Hepatic stellate cell (primary cell): Measurements from ENCODE around the gene UHMK1.

Experiments
- DNase-seq: peaks from one replicate; pipeline ENCODE4 v3.0.0; 2011; ENCODE audit warnings: low spot score

Gene UHMK1

DNA sequence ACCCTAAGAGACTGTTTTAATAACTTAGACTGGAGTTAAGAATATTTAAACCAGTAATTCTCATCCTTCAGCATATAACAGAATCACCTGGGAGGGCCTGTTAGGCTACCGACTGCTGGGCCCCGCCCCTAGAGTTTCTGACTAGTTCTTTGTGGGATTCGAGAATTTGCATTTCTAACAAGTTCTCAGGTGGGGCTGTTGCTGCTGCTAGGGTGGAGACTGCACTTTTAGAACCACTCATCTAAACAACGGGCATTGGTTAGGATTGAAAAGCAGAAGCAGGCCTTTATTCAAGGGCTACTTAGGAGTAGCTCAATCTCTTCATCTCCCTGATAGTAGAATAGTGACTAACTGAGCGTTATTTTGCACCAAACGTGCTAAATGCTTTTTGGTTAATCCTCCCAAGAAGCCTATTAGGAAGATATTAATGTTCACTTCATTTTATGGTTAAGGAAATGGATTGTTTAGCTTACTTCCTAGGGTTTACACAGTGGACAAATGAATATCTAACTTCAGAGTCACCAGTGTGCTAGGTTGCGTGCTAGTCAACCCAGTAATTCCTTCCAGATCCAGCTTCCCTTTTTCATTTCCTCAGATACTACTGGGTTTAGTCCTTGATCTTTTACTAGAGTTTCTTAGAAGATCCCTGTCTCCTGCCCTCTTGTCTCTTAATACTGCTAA, 32.8 kb downstream of the UHMK1 start:
- DNase-seq, result no peak

GRCh38 chr1:162530988-162531319, 33.3 kb downstream of the UHMK1 start:
- no peak for DNase-seq

GRCh38 chr1:162535501-162535900, 37.9 kb downstream of the UHMK1 start:
- DNase-seq, result no peak

DNA sequence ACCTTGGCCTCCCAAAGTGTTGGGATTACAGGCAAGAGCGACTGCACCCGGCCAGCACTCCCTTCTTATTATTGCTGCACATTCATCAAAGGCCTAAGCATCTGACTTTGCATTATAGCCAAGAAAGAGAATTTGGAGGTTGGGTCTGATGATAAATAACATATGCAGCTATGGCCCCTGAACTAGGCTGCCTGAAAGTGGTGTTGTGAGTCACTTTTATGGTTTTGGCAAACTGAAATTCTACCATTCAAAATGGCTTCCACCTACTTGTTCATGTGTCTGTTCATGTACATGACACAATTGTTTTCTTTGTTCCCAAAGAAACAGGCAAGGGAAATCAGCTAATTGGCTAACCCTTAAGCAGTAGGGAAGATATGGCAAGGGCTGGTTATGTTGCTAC, 38.9 kb downstream of the UHMK1 start:
- no peak for DNase-seq

- DNase-seq, result no peak
Measured at GRCh38 chr1:162537216-162537615, 39.6 kb downstream of the UHMK1 start.

GRCh38 chr1:162538815-162539431, 41.3 kb downstream of the UHMK1 start:
- DNase-seq, result peak; percentile 67

DNA sequence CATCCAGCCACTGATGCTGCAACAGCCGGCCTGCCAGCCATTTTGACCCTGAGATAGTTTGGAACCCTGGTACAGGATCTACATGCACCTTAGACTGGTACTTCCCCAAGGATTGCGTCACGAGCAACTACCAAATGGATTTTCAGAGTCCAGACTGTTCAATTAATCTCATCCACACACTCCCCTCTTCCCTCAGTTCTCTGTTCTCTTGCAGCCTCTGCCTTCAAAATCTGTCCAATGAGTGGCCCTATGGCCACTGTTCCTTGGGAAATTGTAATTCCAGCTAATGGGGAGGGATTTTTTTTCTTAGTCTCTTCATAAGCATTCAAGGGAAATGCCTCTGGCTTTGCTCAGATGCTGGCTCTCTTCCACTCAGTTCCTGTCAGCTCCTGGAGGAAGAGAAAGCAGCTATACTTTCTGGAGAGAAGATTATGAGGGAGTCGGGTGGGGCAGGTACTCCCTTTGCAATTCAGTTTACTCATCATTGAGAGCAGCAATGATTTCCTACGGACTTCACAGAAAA, 44.1 kb downstream of the UHMK1 start:
- DNase-seq, result peak; percentile 76

DNA sequence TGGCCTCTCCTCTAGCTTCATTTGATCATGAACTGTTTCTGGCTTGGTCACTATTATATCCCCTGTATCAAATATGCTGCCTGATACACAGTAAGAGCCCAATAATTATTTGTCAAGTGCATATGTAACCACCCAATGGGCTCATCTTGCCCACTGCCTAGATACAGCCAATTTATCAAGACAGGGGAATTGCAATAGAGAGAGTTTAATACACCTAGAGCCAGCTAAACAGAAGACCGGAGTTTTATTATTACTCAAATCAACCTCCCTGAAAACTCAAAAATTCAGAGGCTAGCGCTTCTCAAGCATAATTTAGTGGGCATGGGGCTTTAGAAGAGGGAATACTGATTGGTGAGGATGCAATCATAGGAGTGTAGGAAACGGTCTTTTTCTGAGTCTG, 45.6 kb downstream of the UHMK1 start:
- DNase-seq, result no peak

DNA sequence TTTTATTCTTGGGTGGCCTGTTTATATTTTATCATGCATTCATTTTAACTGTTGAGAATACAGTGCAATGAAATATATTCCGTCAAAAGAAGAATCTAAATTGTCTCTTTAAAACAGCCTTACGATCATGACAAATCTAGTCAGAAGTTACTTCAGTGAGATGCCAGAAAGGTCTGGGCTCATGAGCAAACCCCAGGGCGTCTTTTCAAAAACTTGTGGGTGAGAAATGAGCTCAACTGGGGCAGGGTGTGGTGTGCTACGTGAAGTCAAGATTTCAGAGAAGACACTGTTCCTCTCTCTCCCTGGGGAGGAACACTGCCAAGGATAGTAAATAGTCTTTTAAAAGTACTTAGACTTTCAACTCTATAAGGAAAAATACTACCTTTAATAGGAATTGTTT, 50.6 kb downstream of the UHMK1 start:
- no peak for DNase-seq

GRCh38 chr1:162549001-162549400, 51.4 kb downstream of the UHMK1 start:
- no peak for DNase-seq

DNA sequence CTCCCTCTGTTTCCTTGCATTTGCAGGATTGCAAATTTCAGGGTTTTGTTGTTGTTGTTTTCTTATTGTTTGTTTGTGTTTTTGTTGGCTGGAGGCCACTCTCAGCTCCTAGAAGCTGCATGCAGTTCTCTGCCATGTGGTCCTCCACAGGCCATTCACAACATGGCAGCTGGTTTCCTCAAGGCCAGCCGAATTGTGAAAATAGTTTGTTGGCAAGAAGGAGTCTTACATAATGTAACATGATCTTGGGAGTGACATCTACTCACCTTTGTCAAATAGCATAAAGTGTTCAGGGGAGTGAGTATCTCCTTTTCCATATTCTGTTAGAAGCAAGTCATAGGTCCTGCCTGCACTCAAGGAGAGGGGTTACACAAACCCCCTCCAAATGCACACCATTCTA, 53.3 kb downstream of the UHMK1 start:
- DNase-seq, result no peak

DNA sequence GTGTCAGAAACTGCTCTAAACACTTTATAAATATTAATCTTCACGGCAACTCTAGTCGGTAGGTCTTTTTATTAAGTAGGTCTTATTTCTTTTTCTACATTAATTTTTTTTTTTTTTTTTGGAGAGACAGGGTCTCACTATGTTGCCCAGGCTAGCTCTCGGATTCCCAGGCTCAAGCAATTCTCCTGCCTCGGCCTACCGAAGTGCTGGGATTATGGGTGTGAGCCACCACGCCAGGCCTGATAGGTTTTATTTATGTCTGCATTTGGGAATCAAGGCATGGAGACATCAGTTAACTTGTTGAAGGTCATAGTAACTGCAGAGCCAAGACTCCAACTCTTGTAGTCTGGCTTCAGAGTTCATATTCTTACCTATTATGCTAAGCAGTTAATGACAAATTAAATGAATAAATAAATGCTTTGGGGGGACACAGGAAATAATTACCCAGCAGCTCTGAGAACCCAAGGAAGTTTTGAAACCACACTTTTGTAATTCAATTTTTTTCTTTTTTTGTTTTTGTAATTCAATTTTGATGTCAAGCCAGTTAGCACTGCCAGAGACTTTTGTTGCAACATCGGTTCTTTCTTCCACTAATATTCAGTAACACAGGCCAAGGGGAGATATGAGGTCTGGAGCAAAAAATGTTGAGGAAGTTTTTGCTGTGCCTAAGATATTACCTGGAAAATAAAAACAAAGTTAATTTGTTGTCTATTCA, 54.5 kb downstream of the UHMK1 start:
- DNase-seq, result no peak

DNA sequence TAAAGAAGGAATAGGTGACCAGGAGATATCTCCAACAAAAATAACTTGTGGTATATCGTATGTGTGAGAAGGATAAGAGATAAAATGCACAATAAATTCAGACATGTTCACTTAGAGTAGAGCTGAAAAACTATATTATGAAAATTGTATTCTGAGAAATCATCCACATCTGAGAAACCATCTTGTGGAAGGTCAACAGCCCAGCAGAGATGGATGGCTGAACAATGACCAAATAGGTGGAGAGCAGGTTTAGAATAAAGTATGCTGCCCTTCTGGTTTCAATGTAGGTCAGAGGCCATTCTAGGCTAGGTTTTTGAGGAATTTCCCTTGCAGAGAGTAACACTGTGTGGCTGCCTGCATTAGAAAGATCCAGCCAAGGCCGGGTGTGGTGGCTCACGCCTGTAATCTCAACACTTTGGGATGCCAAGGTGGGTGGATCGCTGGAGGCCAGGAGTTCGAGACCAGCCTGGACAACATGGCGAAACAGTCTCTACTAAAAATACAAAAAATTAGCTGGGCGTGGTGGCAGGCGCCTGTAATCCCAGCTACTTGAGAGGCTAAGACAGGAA, 55.1 kb downstream of the UHMK1 start:
- DNase-seq, result no peak

GRCh38 chr1:162554258-162554657, 56.6 kb downstream of the UHMK1 start:
- no peak for DNase-seq

GRCh38 chr1:162557536-162557935, 59.9 kb downstream of the UHMK1 start:
- DNase-seq, result no peak

GRCh38 chr1:162560303-162561036, 62.9 kb downstream of the UHMK1 start:
- no peak for DNase-seq

DNA sequence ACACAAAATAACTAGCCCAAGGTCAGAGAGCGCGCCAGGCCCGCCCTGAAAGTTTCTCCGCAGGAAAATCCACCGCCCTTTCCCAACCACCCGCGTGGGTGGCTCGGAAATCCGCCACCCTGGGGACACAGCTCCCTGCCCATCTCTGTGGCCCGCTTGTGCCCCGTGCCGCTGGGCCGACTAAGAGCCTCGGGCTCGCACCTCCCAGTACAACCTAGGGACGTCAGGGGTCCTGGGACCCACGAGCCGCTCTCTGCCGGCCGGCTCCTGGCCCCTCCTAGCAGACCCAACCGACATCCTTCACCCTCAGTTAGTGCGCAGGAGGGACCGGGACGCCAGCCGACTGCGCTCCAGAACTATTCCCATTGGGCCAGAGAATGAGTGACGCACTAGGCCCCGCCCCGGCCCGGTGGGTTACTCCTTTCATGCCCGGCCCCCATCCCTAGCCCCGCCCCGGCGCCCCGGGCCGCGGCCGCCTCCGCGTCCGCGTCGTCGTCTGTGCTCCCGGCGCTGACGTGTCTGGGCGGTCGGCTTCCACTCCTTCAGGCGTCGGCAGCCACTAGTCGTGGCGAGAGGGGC, 63.5 kb downstream of the UHMK1 start:
- DNase-seq, result peak; percentile 92

DNA sequence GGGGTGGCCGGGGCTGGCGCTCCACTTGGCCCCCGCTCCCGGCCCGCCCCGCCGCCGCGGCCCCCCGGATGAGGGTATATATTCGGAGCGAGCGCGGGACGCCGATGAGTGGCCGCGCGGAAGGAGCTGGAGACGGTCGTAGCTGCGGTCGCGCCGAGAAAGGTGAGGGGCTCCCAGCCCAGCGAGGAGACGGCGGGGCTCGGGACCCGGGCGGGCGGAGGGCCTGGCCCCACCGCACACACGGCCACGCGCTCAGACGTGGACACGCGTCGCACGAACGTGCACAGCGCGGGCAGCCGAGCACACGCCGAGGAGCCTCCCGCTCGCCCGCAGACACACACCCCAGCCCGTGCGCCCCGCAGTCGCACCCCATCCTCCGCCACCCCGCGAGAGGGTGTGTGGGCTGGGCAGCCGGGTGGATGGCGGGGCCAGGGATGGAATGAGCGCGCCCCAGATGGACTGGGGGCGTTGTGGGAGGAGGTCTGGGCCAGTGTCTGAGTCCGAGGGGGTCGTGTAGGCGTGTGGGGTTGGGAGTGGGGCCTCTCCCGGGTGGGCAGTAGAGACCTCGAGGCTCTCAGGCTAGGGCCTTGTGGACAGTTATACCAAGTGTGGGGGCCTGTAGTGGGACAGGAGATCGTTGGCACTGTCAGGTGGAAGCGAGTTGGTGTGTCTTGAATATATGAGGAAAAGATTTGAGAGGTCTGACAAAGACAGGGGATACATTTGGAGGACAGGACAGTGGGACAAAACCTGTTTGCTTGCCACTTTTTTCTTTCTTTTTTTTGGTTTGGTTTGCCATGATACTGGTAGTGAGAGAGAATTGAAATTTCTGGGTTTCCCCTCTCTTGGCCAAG, 64.2 kb downstream of the UHMK1 start, which contains the start of gene UAP1:
UAP1 (plus strand) TSS at position 107 of the 854 bp plus-strand sequence. CDS start 4,347 bp downstream, outside the sequence.
- DNase-seq, result peak; percentile 21

DNA sequence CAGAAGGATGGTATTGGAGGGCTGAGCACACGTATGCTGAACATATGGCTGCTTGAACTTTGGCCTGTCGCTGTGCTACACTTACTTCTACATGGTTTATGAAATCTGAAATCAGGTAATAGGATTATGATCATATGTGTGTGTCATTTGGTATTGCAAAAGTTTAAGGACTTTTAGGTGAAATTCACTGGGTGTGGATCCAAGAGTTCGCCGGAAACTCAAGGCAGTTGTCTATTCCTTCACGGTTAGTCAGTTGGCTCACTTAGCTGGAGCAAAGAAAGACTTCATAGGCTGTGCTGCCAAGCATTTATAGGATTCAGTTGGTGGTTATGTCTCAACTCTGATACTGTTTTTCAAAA, 64.8 kb downstream of the UHMK1 start:
- DNase-seq, result no peak

DNA sequence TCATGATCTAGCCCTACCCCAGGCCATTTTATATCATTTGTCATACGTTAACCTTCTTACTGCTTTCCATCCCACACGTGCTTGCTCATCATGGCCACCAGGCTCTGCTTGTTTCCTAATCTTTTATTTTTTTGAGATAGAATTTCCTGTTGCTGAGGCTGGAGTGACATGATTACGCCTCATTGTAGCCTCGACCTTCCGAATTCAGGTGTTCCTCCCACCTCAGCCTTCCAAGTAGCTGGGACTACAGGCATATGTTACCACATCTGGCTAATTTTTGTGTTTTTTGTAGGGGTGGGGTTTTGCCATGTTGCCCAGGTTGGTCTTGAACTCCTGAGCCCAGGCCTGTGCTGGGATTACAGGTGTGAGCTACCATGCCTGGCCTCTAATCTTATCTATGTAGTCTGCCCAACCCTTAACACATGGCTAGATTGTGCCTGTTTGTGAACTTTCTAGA, 67.2 kb downstream of the UHMK1 start:
- DNase-seq, result no peak

- DNase-seq, result no peak
Measured at GRCh38 chr1:162565460-162565859, 67.8 kb downstream of the UHMK1 start.
